HG03196 (cell line): ENCODE results near the gene BLOC1S5.

Experiments used
- ATAC-seq: cut with Tn5 transposase; IDR thresholded peaks from one replicate; pipeline ENCODE4 v1.9.1; 2021; ENCODE audit not compliant: unreplicated experiment

Gene BLOC1S5, protein sequence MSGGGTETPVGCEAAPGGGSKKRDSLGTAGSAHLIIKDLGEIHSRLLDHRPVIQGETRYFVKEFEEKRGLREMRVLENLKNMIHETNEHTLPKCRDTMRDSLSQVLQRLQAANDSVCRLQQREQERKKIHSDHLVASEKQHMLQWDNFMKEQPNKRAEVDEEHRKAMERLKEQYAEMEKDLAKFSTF

DNA sequence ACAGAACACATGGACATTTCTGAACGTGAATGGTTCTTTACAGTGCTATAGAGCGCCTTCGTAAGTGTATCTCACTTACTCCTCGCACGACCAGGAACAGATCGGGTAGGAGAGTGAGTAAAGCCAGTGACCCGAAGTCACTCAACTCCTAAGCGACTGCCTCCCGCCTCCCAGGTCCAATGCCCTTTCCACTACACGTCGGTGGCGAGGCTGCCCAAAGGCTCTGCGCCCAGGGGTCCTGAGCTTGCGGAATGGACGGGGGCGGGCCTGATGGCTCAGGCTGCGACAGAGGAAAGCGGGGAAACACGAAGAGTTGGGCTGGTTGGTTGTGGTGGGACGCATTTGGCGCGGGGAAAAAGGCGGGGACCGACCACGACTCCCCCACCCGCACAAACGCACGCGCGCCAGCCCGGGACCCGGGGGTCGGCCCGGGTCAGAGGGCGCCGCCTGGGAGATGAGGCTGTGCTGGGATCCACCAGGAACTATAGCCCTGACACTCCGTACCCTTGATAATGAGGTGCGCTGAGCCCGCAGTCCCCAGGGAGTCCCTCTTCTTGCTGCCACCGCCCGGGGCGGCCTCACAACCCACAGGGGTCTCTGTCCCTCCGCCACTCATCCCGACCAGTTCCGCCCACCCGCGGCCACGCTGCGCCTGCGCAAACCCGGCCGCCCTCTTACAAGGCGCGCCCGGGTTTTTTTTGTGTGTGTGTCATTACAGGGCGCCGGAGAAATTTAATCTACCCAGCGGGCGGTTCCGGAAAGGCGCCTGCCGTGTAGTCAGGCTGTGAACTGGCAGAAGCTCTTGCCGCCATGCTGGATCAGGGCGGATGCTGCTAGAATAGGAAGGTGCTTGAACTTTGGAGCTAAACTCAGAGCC, at the start of gene BLOC1S5:
Gene BLOC1S5, minus strand, starts transcription at position 629 of the 877 bp plus-strand sequence. Its CDS starts 13 bp downstream, at position 616.
- ATAC-seq = peak; percentile 92

DNA sequence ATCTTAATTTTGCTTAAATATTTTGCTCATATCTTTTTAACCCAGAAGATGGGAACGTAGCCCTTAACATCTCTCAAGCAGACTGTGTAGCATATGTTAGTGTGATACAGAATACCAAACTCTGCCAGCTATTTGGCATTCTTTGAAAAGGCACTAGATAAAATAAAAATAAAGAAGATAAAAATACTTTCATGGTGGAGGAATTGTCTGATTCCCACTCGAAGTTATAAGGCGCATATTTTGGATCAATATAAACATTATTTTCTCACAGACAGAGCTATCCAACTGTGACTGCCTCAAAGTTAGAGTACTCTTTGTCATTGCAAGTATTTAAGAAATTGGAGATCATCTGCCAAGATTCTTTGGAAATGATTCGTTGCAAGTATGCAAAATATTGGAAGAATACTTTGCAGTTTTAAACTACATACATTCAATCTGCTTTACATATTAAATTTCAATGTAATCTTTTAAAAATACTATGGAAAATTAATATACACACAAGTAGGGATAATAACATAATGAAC, 49.0 kb upstream of the BLOC1S5 start:
- ATAC-seq = no peak

DNA sequence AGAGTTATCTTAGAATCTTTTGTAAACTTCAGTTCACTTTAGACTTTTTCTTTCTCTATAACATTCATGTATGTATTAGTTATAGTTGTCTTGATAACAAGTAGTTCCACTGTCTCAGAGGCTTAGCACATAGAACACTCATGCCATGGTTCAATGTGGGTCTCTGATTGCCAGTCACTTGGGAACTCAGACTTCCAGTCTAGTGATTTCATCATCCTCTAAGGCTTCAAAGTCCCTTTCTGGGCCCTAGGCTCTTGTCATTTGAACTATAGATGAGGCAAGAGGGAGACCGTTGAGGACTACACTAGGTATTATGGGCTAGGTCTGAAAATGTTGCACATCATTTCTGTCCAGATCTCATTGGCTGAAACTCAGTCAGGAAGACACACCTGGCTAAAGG, 46.5 kb upstream of the BLOC1S5 start:
- ATAC-seq = no peak

DNA sequence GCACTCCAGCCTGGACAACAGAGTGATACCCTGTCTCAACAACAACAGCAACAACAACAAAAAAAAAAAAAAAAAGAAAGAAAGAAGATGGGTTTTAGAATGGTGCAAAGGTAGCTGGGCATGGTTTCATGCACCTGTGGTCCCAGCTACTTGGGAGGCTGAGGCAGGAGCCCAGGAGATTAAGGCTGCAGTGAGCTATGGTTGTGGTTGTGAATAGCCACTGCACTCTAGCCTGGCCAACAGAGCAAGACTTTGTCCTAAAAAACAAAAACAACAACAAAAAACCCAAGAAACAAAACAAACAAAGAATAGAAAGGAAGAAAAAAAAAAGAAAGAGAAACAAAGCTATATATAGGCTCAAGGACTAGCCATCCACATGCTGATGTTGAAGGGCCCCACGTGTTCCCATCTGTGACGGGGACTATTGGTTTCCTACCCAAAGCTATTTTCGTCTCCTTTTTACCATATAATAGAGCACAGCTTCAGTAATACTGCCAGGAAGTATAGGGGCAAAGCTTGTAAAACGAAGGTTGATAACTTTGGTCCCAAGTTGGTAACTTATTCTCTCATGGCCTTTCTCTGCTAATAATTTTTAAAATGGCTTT, 46.0 kb upstream of the BLOC1S5 start:
- peak; percentile 58 for ATAC-seq

DNA sequence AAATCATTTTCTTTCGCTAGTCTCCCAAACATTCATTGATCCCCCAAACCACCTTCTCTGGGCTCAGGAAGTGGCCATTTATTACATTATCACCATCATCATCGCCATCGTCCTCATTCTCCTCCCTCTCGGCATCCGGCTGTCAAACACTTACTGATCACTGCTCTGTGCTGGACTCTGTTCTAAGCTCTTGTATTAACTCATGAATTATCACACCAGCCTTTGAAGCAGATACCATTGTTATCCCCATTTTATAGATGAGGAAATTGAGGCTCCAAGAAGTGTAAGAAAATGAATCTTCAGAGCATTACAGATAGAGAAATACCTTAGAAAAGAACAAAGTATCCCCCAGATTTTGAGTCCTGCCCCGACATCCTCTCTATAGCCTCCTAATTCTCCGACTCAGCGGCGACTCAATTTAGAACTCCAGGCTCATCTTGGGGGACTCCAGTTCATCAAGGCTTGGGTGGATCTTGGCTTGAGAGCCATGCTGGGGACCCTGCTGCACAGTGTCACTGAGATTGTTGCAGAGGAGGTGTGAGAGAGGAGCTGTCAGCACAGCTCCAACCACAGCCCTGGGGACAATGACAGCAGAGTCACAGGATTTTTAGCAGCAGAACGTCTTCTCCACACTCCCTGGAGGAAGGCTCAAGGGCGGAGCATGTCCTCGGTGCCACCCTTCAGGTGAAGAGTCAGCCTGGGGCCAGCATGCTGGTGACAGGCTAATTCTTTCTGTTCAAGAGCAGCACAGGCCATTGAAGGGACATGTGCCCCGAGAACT, 44.8 kb upstream of the BLOC1S5 start:
- no peak for ATAC-seq

DNA sequence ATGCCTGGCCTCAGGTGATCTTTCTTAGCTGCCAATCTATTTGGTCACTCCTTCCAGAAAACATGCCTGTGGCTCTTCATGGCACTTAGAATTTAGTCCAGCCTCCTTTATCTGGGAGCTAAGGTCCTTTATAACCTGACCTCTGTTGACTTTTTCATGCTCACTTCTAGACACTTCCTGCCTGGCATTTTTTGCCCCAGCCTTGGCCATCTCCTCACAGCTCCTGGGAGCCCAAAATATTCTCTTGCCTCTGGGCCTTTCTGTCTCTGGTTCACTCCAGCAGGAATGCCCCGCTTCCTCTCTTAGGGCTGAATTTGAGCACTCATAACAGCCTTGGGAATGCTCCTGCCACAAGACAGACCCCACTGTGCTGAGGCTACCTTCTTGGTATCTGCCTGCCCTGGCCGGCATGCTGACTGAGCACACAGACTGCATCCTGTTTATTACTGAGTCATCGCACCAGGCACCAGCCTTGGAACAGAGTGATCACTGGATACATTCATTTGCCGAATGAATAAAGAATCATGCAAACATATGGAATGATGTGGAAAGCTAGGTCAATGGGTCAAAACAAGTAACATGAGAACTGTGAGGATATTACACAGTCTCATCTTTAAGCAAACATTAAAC, 44.0 kb upstream of the BLOC1S5 start:
- ATAC-seq = no peak

DNA sequence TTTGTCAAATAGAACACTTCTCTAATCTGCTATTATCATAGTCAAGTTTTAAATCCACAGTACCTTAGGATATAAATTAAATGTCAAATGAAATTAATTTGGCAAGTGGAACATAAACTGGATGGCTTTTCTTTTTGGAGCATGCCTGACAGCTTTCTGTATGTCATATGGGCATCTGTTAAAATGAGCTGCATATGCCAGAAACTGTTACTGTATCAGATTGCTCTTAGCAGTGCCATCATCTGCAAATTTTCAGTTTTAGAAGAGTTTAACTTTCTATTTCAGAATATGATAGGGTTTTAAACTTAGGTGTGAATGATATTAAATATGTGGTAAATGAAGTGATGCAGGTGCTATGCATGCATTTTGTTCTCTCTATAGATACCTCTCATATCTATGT, 41.6 kb upstream of the BLOC1S5 start:
- ATAC-seq = no peak

DNA sequence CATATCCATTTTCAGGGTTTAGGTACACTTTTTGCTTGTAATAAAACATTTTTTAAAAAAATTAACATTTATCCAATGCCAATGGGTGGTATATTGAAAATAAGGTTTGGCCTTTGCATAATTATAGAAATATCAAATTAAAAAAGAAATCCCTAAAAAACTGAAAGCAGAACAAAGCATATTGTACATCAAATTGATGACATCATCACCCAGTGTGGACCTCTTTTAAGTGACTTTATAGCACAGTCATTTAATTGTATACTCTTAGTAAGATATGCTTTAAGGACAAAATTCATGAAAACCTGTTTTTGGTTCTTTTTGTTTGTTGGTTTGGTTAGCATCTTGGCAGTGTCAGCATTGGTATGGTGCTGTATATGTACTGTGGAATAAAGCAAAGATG, 39.5 kb upstream of the BLOC1S5 start:
- no peak for ATAC-seq

DNA sequence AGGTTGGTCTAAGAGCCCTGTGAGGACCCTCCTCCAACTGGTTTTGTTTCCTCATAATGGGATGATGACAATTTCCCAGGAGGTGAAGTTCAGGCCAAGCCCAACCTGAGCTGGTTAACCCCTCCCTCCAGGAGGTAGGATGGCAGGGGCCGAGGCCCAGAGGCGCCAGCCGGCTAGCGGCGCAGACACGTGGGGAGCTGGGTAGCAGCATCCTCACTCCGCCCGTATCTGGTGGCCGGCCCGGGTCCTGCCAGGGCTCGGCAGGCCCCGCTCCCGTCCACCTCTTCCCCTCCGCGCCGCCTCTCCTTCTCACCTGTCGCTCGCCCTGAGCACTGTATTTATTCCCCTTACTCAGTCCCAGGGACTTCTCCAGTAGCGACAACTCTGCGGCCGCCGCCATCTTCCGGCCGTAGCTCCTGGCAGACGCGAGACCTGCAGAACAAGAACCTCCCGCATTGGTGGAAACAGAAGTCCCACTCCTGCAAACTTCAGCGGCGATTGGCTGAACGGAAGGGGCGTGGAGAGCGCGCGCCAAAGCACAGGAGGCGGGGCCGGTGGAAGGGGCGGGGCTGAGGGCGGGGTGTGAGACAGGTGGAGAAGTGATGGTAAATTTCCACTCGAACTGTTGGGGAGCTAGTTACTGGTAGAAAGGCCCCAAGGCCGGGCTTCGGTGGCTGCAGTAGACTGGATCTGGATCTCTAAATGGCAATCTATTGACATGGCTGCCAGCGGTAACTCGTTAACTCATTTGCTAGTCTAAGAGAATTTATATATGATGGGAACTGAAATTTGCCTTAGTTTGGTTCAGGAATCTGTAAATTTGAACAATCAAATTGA, 38.2 kb upstream of the BLOC1S5 start, which contains the start of gene EEF1E1:
Gene EEF1E1, minus strand, starts transcription at position 427 of the 837 bp plus-strand sequence. Its CDS starts 27 bp downstream, at position 400.
- ATAC-seq = peak; percentile 100

DNA sequence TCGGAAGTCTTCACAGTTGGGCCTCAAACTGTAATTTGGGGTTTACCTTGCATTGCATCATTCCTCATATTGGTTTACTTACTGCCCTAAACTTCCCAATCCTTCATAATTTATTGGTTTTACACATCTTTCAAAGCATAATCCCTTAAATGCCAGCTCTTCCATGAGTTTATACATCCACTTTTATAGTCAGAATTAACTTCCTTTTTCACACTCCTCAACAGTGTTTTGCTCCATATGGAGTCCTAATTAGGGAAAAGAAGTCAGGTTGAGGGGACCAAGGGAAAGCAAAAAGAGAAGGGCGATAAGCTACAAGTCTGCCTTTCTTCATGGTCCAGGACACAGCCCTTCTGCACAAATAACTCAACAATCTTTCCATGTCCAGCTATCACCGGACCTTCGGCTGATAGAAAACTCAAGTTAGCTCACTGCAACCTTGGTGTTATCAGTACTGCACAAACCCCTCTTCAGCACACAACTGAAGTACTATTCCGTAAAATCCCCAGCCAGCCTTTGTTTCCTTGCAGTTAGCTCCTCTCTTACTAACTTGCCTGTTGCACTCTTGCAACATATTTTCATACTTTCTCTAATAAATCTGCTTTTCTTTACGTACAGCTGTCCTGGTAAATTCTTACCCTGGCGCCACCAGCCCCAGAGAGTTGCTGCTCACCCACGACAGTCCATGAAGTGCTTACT, 36.1 kb upstream of the BLOC1S5 start:
- ATAC-seq = no peak

DNA sequence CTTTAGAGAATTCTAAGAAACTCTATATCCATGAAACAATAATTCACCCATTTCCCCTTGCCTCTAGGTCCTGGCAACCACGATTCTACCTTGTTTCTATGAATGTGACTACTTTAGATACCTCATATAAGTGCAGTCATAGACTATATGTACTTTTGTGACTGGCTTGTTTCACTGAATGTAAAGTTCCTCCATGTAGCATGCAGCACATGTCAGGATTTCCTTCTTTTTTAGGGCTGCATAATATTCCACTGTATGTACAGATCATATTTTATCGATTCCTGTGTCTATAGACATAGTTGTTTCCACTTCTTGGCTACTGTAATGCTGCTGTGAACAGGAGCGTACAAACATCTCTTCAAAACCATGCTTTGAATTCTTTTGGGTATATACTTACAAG, 26.5 kb upstream of the BLOC1S5 start:
- no peak for ATAC-seq

DNA sequence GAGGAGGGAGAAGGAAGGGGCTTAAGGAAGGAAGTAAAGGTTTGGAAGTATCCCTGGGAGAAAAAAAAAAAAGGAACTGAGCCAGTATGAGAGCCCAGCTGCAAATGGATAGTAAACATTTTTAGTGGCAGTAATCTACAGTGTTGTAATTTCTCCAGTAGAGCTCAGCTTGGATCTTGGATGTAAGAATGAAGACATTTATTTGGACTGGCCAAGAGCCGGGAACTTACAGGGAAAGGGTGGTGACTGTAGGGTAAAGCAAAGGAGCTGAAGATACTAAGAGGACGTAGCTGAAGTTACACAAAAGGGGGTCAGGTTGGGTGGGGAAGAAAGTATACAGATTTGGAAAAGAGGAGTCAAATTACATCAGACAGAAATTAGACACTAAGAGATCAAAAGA, 24.7 kb upstream of the BLOC1S5 start:
- ATAC-seq = no peak

DNA sequence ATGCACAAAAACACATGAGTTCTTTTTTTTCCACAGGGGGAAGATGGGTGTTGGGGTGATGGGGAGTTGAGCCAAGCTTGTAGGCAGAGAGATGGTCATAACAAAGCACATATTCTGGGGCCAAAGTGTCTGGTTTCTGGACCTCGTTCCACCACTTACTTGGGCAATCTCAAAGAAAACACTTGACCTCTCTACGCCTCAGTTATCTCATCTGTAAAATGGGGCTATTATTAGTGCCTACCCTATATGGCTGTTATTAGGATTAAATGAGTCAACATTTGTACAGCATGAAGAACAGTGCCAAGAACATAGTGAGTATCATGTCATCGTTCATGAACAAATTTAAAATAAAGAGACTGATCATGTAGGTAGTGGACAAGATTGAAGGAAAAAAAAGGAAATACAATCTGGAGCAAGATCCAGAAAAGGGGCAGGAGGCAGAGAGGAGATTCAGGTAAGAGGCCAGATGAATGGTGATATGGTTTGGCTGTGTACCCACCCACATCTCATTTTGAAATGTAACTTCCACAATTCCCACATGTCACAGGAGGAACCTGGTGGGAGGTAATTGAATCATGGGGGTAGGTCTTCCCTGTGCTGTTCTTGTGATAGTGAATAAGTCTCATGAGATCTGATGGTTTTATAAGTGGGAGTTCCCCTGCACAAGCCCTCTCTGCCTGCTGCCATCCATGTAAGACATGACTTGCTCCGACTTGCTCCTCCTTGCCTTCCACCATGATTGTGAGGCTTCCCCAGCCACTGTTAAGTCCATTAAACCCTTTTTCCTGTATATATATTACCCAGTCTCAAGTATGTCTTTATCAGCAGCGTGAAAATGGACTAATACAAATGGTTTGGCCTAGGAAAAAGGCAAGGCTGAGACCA, 23.9 kb upstream of the BLOC1S5 start:
- no peak for ATAC-seq

DNA sequence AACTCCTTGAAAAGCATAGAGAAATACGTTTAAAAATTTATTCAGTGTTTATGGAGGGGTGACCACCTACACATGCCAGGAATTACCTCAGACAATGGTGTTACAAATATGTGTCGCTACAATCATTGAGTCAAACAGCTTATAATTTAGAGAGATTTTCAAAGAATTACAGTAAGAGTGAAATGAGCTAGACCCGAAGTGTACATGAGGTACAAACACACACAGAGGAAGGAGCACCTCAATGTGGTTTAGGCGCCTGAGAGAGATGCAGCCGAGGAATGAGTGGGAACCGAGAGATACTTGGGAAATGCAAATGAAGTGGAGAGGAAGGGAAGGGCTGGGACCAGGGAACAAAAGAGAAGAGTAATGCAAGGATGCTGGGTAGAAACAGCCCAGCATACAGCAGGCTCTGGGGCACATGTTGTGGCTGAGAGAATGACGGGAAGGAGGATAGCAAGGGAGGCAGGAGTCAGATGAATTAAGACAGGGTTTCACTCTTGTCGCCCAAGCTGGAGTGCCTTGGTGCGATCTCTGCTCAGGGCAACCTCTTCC, 22.6 kb upstream of the BLOC1S5 start:
- ATAC-seq = no peak

DNA sequence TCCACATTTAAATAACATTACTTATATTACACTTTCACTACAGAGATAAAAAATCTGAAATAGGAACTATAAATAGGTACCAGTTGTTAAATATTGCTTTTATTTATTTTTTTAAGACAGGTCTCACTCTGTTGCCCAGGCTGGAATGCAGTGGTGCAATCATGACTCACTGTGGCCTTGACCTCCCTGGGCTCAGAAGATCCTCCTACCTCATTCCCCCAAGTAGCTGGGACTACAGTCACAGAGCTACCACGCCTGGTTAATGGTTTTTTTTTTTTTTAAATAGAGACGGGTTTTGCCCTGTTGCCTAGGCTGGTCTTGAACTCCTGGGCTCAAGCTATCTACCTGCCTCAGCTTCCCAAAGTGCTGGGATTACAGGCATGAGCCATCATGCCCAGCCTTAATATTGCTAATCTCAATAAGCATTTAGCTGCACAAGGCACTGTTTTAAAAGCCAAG, 20.9 kb upstream of the BLOC1S5 start:
- ATAC-seq = no peak

DNA sequence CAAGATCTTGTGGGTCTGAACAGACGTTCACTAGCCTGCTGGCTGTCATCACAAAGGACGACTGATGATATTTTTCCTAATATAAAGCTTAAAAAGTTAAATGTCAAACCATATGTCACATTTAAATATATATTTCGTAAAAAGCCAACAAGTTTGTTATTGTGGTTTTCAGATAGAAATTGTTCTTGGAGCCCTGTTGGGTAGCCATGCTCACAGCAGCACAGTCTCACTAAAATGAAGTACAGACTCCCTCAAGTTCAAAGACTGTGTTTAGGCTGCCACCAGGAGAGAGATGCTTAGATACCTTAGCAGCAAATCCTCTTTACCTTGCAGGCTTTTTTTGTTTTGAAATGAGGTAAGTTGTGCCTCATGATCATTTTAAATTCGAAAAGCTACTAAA, 20.4 kb upstream of the BLOC1S5 start:
- no peak for ATAC-seq
